Middle frontal gyrus (tissue), 1 donor: ENCODE data around the gene IGSF9B.
"Not testable (repeated sequence)": the region's sequence is repeated elsewhere in the genome, so short reads cannot be mapped to it uniquely, and the experiment has no call there.

ENCODE experiments used
- DNase-seq: peaks from one replicate; pipeline ENCODE4 v3.0.0-alpha.2; 2015; ENCODE audit warnings: low spot score; ENCODE audit errors: extremely low spot score

IGSF9B gene

GRCh38 chr11:133956650-133957633 is at the start of gene IGSF9B:
IGSF9B (minus strand) TSS chr11:133956968; CDS start chr11:133956754, 214 bp downstream.
- peak; percentile 85 for DNase-seq

GRCh38 chr11:134004496-134005172 is 47.9 kb upstream of the IGSF9B start:
- DNase-seq = no peak

GRCh38 chr11:134003792-134004495 is 47.2 kb upstream of the IGSF9B start:
- DNase-seq = no peak

GRCh38 chr11:134002819-134003218 is 46.1 kb upstream of the IGSF9B start:
- DNase-seq = not testable (repeated sequence)

GRCh38 chr11:134002338-134002737 is 45.6 kb upstream of the IGSF9B start:
- DNase-seq = not testable (repeated sequence)

- no peak for DNase-seq
Measured at GRCh38 chr11:134001596-134001995, 44.8 kb upstream of the IGSF9B start.

GRCh38 chr11:134001088-134001487 is 44.3 kb upstream of the IGSF9B start:
- DNase-seq = no peak

- no peak for DNase-seq
Measured at GRCh38 chr11:133999355-133999754, 42.6 kb upstream of the IGSF9B start.

- DNase-seq = no peak
Measured at GRCh38 chr11:133997554-133997953, 40.8 kb upstream of the IGSF9B start.

- no peak for DNase-seq
Measured at GRCh38 chr11:133996671-133997070, 39.9 kb upstream of the IGSF9B start.

GRCh38 chr11:133995066-133995465 is 38.3 kb upstream of the IGSF9B start:
- no peak for DNase-seq

- no peak for DNase-seq
Measured at GRCh38 chr11:133993921-133994320, 37.2 kb upstream of the IGSF9B start.

- no peak for DNase-seq
Measured at GRCh38 chr11:133993107-133993506, 36.3 kb upstream of the IGSF9B start.

GRCh38 chr11:133992121-133992520 is 35.4 kb upstream of the IGSF9B start:
- DNase-seq = no peak

GRCh38 chr11:133991101-133991500 is 34.3 kb upstream of the IGSF9B start:
- DNase-seq = no peak

GRCh38 chr11:133990501-133990900 is 33.7 kb upstream of the IGSF9B start:
- DNase-seq = no peak

GRCh38 chr11:133988686-133989410 is 32.1 kb upstream of the IGSF9B start:
- no peak for DNase-seq

- DNase-seq = no peak
Measured at GRCh38 chr11:133987171-133987570, 30.4 kb upstream of the IGSF9B start.

- DNase-seq = no peak
Measured at GRCh38 chr11:133985981-133986944, 29.5 kb upstream of the IGSF9B start.

- no peak for DNase-seq
Measured at GRCh38 chr11:133984828-133985227, 28.1 kb upstream of the IGSF9B start.
